SU-DHL-6 (cell line): ENCODE data around the gene SIK2.

Experiments used
- EZH2phosphoT487 ChIP-seq: fragments of 200-600 bp; sonication (generic), shearing (Covaris generic); conservative IDR thresholded peaks from 2 replicates; pipeline ENCODE4 v1.6.1; 2018; ENCODE audit warnings: mild to moderate bottlenecking, antibody characterized with exemption, low read length, moderate library complexity, mixed read lengths
- TF ChIP-seq, protein P1 (sequence below): fragments of 200-600 bp; sonication (generic); IDR thresholded peaks from one replicate; pipeline ENCODE4 v1.5.1; 2017; ENCODE audit warnings: antibody characterized with exemption, mild to moderate bottlenecking, low read length, moderate library complexity; ENCODE audit not compliant: insufficient read depth, poor library complexity, severe bottlenecking

GRCh38 chr11:111707039-111707690 lies 104.9 kb downstream of the SIK2 start:
- TF ChIP-seq, protein P1, sequence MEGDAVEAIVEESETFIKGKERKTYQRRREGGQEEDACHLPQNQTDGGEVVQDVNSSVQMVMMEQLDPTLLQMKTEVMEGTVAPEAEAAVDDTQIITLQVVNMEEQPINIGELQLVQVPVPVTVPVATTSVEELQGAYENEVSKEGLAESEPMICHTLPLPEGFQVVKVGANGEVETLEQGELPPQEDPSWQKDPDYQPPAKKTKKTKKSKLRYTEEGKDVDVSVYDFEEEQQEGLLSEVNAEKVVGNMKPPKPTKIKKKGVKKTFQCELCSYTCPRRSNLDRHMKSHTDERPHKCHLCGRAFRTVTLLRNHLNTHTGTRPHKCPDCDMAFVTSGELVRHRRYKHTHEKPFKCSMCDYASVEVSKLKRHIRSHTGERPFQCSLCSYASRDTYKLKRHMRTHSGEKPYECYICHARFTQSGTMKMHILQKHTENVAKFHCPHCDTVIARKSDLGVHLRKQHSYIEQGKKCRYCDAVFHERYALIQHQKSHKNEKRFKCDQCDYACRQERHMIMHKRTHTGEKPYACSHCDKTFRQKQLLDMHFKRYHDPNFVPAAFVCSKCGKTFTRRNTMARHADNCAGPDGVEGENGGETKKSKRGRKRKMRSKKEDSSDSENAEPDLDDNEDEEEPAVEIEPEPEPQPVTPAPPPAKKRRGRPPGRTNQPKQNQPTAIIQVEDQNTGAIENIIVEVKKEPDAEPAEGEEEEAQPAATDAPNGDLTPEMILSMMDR, result no peak
- no peak for TF ChIP-seq EZH2phosphoT487
